Colonic mucosa (tissue), 4 donors: Measurements from ENCODE around the gene TAF11L4. TPM values are rescaled to one million over a fixed set of nuclear protein-coding genes. Genes with fewer than 3 reads are reported as not detected.
"Not testable (repeated sequence)": the region's sequence is repeated elsewhere in the genome, so short reads cannot be mapped to it uniquely, and the experiment has no call there.

Source experiments
- DNase-seq: peaks from one replicate; pipeline ENCODE4 v3.0.0-alpha.2; 2020
- H3K27ac ChIP-seq: fragments of 200-600 bp; one replicate; pipeline ENCODE4 v1.8.0; 2021
- H3K27me3 ChIP-seq: fragments of 200-600 bp; one replicate; pipeline ENCODE4 v1.8.0; 2021
- H3K36me3 ChIP-seq: fragments of 200-600 bp; one replicate; pipeline ENCODE4 v1.8.0; 2021
- H3K4me1 ChIP-seq: fragments of 200-600 bp; one replicate; pipeline ENCODE4 v1.8.0; 2021; ENCODE audit warnings: mild to moderate bottlenecking
- H3K4me3 ChIP-seq: fragments of 200-600 bp; one replicate; pipeline ENCODE4 v1.8.0; 2021
- H3K9ac ChIP-seq, 2 donors: one replicate each; pipeline ENCODE4 v1.7.0; 2013; ENCODE audit warnings: control low read depth in 2 of 2, low read depth in 2 of 2, low read length in 2 of 2
- H3K9me3 ChIP-seq: fragments of 200-600 bp; one replicate; pipeline ENCODE4 v1.8.0; 2021
- intact Hi-C: fragments of 100-400 bp; cut with DNase I; formaldehyde crosslinking; loops from one replicate; pipeline ENCODE4 v1.14.1; 2022
- total RNA-seq, 2 donors: library from RNA; stranded (reverse); fragmentation: NEBNext Ultra II Directional in 1 of 2; extraction: Animal tissue kit (Norgen Biotek cat#: 25700) in 1 of 2; gene quantifications; one replicate each; pipeline ENCODE4 v1.2.1, GENCODE V29; 2021
- TF ChIP-seq, protein P1 (sequence below): fragments of 200-600 bp; IDR thresholded peaks from one replicate; pipeline ENCODE4 v1.8.0; 2022; ENCODE audit warnings: antibody characterized with exemption, mild to moderate bottlenecking
- donor health status: healthy.
- donor health status: DM: no; HTN: no; CAD: no.
- donor health status: DM: no; HTN: no; CAD: no.

TAF11L4 gene
- total RNA-seq, 2 donors from 2014 or later, result not detected

DNA sequence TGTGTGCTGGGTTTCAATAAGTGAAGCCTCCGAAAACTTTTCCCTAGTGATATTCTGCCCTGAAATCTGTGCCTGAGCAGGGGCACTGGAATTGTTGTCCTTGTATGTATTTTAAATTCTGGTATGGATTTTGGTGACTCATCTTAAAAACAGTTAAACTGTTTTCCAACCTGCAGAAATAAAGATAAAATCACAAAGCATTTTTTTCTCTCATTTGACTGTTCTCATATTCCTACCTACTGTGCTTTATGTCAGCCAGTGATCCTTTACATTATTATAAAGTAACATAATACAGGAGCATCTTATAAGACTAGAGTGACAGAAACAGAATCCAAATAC lies 34.5 kb upstream of the TAF11L4 start:
- no peaks in the 10 kb centered on the region for H3K4me1 ChIP-seq
- TF ChIP-seq, protein P1, sequence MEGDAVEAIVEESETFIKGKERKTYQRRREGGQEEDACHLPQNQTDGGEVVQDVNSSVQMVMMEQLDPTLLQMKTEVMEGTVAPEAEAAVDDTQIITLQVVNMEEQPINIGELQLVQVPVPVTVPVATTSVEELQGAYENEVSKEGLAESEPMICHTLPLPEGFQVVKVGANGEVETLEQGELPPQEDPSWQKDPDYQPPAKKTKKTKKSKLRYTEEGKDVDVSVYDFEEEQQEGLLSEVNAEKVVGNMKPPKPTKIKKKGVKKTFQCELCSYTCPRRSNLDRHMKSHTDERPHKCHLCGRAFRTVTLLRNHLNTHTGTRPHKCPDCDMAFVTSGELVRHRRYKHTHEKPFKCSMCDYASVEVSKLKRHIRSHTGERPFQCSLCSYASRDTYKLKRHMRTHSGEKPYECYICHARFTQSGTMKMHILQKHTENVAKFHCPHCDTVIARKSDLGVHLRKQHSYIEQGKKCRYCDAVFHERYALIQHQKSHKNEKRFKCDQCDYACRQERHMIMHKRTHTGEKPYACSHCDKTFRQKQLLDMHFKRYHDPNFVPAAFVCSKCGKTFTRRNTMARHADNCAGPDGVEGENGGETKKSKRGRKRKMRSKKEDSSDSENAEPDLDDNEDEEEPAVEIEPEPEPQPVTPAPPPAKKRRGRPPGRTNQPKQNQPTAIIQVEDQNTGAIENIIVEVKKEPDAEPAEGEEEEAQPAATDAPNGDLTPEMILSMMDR, result no peak
- no peak overlapping the region for H3K9ac ChIP-seq
- H3K36me3 ChIP-seq, result no peaks in the 10 kb centered on the region
- H3K27ac ChIP-seq, result no peak overlapping the region
- H3K9me3 ChIP-seq, result no peaks in the 10 kb centered on the region
- intact Hi-C loops, result no loop called here
- H3K4me3 ChIP-seq, result no peak overlapping the region
- H3K27me3 ChIP-seq, result no peaks in the 10 kb centered on the region
- DNase-seq, result no peak

- H3K36me3 ChIP-seq, DNase-seq, H3K9ac ChIP-seq, H3K4me1 ChIP-seq, H3K4me3 ChIP-seq, H3K27ac ChIP-seq, H3K9me3 ChIP-seq, H3K27me3 ChIP-seq, intact Hi-C loops: not testable (repeated sequence)
Observed at GRCh38 chr5:17491257-17491656, 30.3 kb upstream of the TAF11L4 start.

DNA sequence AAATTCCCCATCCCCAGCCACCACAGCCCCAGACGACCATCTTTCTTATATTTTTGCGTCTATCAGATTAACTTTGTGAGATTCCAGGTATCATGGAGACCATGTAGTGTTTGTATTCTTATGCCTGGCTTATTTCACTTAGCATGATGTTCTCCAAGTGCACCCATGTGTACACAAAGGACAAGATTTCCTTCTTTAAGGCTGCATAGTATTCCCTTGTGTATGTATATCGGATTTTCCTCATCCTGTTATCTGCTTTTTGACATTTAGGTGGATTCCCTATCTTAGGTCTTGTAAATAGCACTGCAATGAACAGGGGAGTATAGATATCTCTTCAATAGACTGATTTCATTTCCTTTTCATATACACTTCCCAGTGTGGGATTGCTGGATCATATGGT lies 28.8 kb upstream of the TAF11L4 start:
- no peak overlapping the region for H3K4me3 ChIP-seq
- H3K9ac ChIP-seq, result no peak overlapping the region
- no peaks in the 10 kb centered on the region for H3K36me3 ChIP-seq
- TF ChIP-seq, protein P1, result no peak
- H3K27me3 ChIP-seq, result no peaks in the 10 kb centered on the region
- no peaks in the 10 kb centered on the region for H3K9me3 ChIP-seq
- no peak overlapping the region for H3K27ac ChIP-seq
- H3K4me1 ChIP-seq, result no peaks in the 10 kb centered on the region
- no peak for DNase-seq
- intact Hi-C loops, result no loop called here

- Histone ChIP-seq H3K36me3 (no peaks in the 10 kb centered on the region), H3K4me1 (no peaks in the 10 kb centered on the region), H3K27ac (no peak overlapping the region), H3K9me3 (no peaks in the 10 kb centered on the region), H3K27me3 (no peaks in the 10 kb centered on the region), H3K4me3 (no peak overlapping the region), H3K9ac (no peak overlapping the region)
- intact Hi-C loops, result no loop called here
- TF ChIP-seq, protein P1, result no peak
- no peak for DNase-seq
Observed at GRCh38 chr5:17497446-17497845, 24.2 kb upstream of the TAF11L4 start.

GRCh38 chr5:17497931-17498330 lies 23.7 kb upstream of the TAF11L4 start, which contains the start of gene TAF11L2:
TSS of gene TAF11L2 (plus strand) at chr5:17498231.
- H3K36me3 ChIP-seq, H3K4me1 ChIP-seq, H3K9ac ChIP-seq, H3K27me3 ChIP-seq, H3K9me3 ChIP-seq, H3K27ac ChIP-seq, H3K4me3 ChIP-seq, DNase-seq, intact Hi-C loops: not testable (repeated sequence)

DNA sequence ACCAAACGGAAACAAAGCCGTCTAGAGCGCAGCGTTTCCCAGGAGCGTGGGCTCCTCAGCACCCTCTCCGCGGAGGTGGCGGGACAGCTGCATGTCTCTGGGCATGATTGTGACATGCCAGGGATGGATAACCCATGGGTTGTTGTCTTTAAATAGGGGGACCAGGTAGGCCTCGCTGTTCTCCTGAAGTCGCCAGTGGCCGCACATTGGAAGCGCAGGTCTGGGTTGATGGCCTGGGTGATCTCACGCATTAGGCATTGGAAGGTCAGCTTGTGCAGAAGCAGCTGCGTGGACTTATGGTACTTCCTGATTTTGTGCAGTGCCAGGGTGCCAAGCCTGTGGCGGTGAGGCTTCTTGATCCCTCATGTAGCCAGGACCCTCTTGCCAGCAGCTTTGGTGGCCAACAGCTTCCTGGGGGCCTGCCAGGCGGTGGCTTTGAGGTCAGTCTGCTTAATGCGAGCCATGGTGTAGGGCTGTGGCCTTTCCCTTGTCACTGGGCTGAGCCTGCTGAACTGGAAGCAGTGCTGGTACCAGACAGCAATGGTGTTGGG lies 9.8 kb upstream of the TAF11L4 start:
- H3K4me3 ChIP-seq, result no peak overlapping the region
- intact Hi-C loops, result no loop called here
- no peak overlapping the region for H3K27ac ChIP-seq
- no peak overlapping the region for H3K9ac ChIP-seq
- no peaks in the 10 kb centered on the region for H3K4me1 ChIP-seq
- no peaks in the 10 kb centered on the region for H3K27me3 ChIP-seq
- TF ChIP-seq, protein P1, result no peak
- no peaks in the 10 kb centered on the region for H3K36me3 ChIP-seq
- no peaks in the 10 kb centered on the region for H3K9me3 ChIP-seq
- DNase-seq, result no peak

- DNase-seq, H3K36me3 ChIP-seq, H3K4me3 ChIP-seq, H3K27ac ChIP-seq, H3K9me3 ChIP-seq, intact Hi-C loops, H3K4me1 ChIP-seq, H3K9ac ChIP-seq, H3K27me3 ChIP-seq: not testable (repeated sequence)
Observed at GRCh38 chr5:17517526-17517925, 4.1 kb upstream of the TAF11L4 start.

DNA sequence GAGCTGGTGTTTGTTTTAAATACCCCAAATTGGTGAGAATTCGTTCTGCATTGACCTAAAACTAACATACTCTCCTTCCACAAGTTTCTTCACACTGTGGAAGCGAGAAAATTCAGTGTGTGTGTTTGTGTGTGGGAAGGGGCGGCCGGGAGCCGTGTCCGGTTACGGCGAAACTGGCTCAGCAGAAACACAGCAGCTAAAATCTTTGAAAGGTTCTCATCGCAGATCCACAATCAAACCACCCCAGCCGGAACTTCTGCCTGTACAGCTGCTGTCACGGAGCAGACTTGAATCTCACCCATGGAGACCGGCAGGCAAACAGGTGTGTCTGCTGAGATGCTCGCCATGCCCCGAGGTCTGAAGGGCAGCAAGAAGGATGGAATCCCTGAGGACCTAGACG lies 3.5 kb upstream of the TAF11L4 start, which contains the start of gene TAF11L3:
Gene TAF11L3 (plus strand): TSS at position 301 of the 400 bp plus-strand sequence.
- H3K36me3 ChIP-seq, DNase-seq, H3K9ac ChIP-seq, intact Hi-C loops, H3K4me1 ChIP-seq, H3K4me3 ChIP-seq, H3K27ac ChIP-seq, H3K27me3 ChIP-seq, H3K9me3 ChIP-seq: not testable (repeated sequence)

DNA sequence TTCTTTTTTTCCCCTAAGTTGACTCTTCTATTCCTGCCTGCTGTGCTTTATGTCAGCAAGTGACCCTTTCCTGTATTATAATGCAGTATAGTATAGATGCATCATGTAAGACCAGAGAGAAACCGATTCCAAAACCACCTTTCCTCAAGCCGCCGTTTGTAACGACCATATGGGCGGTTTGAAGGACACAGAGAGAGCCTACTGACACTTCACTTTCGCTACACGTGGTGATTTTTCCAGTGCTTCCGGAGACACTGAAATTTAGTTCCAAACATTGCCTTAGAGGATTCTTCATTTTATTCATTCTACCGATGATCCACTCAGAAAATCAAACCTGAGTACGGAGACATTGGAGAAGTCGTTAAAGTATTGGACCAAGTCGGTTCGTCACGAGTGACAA lies 2.1 kb upstream of the TAF11L4 start:
- intact Hi-C loops, H3K4me1 ChIP-seq, DNase-seq, H3K4me3 ChIP-seq, H3K9me3 ChIP-seq, H3K27ac ChIP-seq, H3K36me3 ChIP-seq, H3K9ac ChIP-seq, H3K27me3 ChIP-seq: not testable (repeated sequence)

DNA sequence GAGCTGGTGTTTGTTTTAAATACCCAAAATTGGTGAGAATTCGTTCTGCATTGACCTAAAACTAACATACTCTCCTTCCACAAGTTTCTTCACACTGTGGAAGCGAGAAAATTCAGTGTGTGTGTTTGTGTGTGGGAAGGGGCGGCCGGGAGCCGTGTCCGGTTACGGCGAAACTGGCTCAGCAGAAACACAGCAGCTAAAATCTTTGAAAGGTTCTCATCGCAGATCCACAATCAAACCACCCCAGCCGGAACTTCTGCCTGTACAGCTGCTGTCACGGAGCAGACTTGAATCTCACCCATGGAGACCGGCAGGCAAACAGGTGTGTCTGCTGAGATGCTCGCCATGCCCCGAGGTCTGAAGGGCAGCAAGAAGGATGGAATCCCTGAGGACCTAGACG lies 3.3 kb downstream of the TAF11L4 start, which contains the start of gene TAF11L5:
Gene TAF11L5 (plus strand): TSS at position 301 of the 400 bp plus-strand sequence.
- intact Hi-C loops, result not testable (repeated sequence)

More for the DNA sequence above, 3.3 kb downstream of the TAF11L4 start, which contains the start of gene TAF11L5:
- not testable (repeated sequence) for H3K27me3 ChIP-seq, H3K9ac ChIP-seq, H3K4me3 ChIP-seq, H3K36me3 ChIP-seq, DNase-seq, H3K4me1 ChIP-seq, H3K27ac ChIP-seq, H3K9me3 ChIP-seq
